Measurements from ENCODE around the gene FOXO1. TPM values are rescaled to one million over a fixed set of nuclear protein-coding genes. Genes with fewer than 3 reads are reported as not detected.

Gene FOXO1
- total RNA-seq, 1 experiment from 2014 or later: 37.7 TPM

- peaks cover 17% of the 10 kb centered on the region for H3K36me3 Mint-ChIP-seq (ENCODE audit: insufficient read depth, unreplicated experiment)
- H3K4me3 Mint-ChIP-seq (ENCODE audit: unreplicated experiment): no peak overlapping the region
- POLR2A ChIA-PET: no interaction called here
Measured at GRCh38 chr13:40520916-40521315, 145.5 kb downstream of the FOXO1 start.

GRCh38 chr13:40519637-40520036, 146.8 kb downstream of the FOXO1 start:
- Mint-ChIP-seq H3K27ac (ENCODE audit: low read depth, unreplicated experiment) (no peak overlapping the region), H3K9me3 (ENCODE audit: unreplicated experiment) (no peaks in the 10 kb centered on the region), H3K4me3 (ENCODE audit: unreplicated experiment) (no peak overlapping the region), H3K4me1 (ENCODE audit: insufficient read depth, unreplicated experiment) (peaks cover 25% of the 10 kb centered on the region), H3K36me3 (ENCODE audit: insufficient read depth, unreplicated experiment) (peaks cover 12% of the 10 kb centered on the region), H3K27me3 (ENCODE audit: insufficient read depth, unreplicated experiment) (no peaks in the 10 kb centered on the region)
- ChIA-PET CTCF (no interaction called here), POLR2A (no interaction called here)
- TF ChIP-seq, protein P1, sequence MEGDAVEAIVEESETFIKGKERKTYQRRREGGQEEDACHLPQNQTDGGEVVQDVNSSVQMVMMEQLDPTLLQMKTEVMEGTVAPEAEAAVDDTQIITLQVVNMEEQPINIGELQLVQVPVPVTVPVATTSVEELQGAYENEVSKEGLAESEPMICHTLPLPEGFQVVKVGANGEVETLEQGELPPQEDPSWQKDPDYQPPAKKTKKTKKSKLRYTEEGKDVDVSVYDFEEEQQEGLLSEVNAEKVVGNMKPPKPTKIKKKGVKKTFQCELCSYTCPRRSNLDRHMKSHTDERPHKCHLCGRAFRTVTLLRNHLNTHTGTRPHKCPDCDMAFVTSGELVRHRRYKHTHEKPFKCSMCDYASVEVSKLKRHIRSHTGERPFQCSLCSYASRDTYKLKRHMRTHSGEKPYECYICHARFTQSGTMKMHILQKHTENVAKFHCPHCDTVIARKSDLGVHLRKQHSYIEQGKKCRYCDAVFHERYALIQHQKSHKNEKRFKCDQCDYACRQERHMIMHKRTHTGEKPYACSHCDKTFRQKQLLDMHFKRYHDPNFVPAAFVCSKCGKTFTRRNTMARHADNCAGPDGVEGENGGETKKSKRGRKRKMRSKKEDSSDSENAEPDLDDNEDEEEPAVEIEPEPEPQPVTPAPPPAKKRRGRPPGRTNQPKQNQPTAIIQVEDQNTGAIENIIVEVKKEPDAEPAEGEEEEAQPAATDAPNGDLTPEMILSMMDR (IDR thresholded peaks at IDR 0.05; ENCODE audit: unreplicated experiment): no peak
- BruUV-seq (replicated peaks): no TSS peak
- no peak for DNase-seq (ENCODE audit: unreplicated experiment)
- intact Hi-C loops (cut with micrococcal nuclease): no loop called here

More at GRCh38 chr13:40520916-40521315, 145.5 kb downstream of the FOXO1 start:
- intact Hi-C loops (cut with micrococcal nuclease): no loop called here
- peaks cover 25% of the 10 kb centered on the region for H3K4me1 Mint-ChIP-seq (ENCODE audit: insufficient read depth, unreplicated experiment)
- DNase-seq (ENCODE audit: unreplicated experiment): no peak
- no peak overlapping the region for H3K27ac Mint-ChIP-seq (ENCODE audit: low read depth, unreplicated experiment)
- BruUV-seq (replicated peaks): no TSS peak
- CTCF ChIA-PET: no interaction called here
- TF ChIP-seq, protein P1 (IDR thresholded peaks at IDR 0.05; ENCODE audit: unreplicated experiment): no peak
- H3K27me3 Mint-ChIP-seq (ENCODE audit: insufficient read depth, unreplicated experiment): no peaks in the 10 kb centered on the region
- H3K9me3 Mint-ChIP-seq (ENCODE audit: unreplicated experiment): no peaks in the 10 kb centered on the region

GRCh38 chr13:40518481-40518882, 148.0 kb downstream of the FOXO1 start:
- BruUV-seq (replicated peaks): no TSS peak
- intact Hi-C loops (cut with micrococcal nuclease): no loop called here
- ChIA-PET POLR2A (no interaction called here), CTCF (no interaction called here)
- Mint-ChIP-seq H3K9me3 (ENCODE audit: unreplicated experiment) (no peaks in the 10 kb centered on the region), H3K27ac (ENCODE audit: low read depth, unreplicated experiment) (peak overlapping the region; percentile 40), H3K27me3 (ENCODE audit: insufficient read depth, unreplicated experiment) (no peaks in the 10 kb centered on the region), H3K4me1 (ENCODE audit: insufficient read depth, unreplicated experiment) (peaks cover 25% of the 10 kb centered on the region), H3K36me3 (ENCODE audit: insufficient read depth, unreplicated experiment) (peaks cover 12% of the 10 kb centered on the region), H3K4me3 (ENCODE audit: unreplicated experiment) (no peak overlapping the region)
- TF ChIP-seq, protein P1 (IDR thresholded peaks at IDR 0.05; ENCODE audit: unreplicated experiment): no peak
- DNase-seq (ENCODE audit: unreplicated experiment): peak; percentile 27

- Mint-ChIP-seq H3K36me3 (ENCODE audit: insufficient read depth, unreplicated experiment) (peaks cover 12% of the 10 kb centered on the region), H3K4me1 (ENCODE audit: insufficient read depth, unreplicated experiment) (peaks cover 25% of the 10 kb centered on the region), H3K4me3 (ENCODE audit: unreplicated experiment) (no peak overlapping the region), H3K27ac (ENCODE audit: low read depth, unreplicated experiment) (peak overlapping the region; percentile 40), H3K9me3 (ENCODE audit: unreplicated experiment) (no peaks in the 10 kb centered on the region), H3K27me3 (ENCODE audit: insufficient read depth, unreplicated experiment) (no peaks in the 10 kb centered on the region)
- TF ChIP-seq, protein P1 (IDR thresholded peaks at IDR 0.05; ENCODE audit: unreplicated experiment): no peak
- no peak for DNase-seq (ENCODE audit: unreplicated experiment)
- CTCF ChIA-PET: interaction anchor here (0.6 kb wide), 1 partner anchor 533 kb away, joined by 4 read pairs; no protein-coding TSS in a partner anchor
- POLR2A ChIA-PET: interaction anchor here (1.0 to 1.2 kb wide), 2 partner anchors 64 to 167 kb away, joined by 3 to 4 read pairs; no protein-coding TSS in a partner anchor
- intact Hi-C loops (cut with micrococcal nuclease): no loop called here
- BruUV-seq (replicated peaks): no TSS peak
Measured at GRCh38 chr13:40517486-40518480, 148.7 kb downstream of the FOXO1 start.
